ENCODE measurements around the gene CHMP3. TPM values are rescaled to one million over a fixed set of nuclear protein-coding genes. Genes with fewer than 3 reads are reported as not detected.

CHMP3 gene
- total RNA-seq, 1 experiment from 2014 or later: 43.0 TPM

GRCh38 chr2:86485802-86486201 lies 77.4 kb downstream of the CHMP3 start:
- in situ Hi-C loops (cut with HindIII; ENCODE audit: low pct_unique_long_range_greater_than_20kb, low sequenced_read_pairs): no loop called here
- DNase-seq (ENCODE audit: low read depth): no peak

- in situ Hi-C loops (cut with HindIII; ENCODE audit: low pct_unique_long_range_greater_than_20kb, low sequenced_read_pairs): no loop called here
- DNase-seq (ENCODE audit: low read depth): no peak
Measured at GRCh38 chr2:86485103-86485502, 78.1 kb downstream of the CHMP3 start.

DNA sequence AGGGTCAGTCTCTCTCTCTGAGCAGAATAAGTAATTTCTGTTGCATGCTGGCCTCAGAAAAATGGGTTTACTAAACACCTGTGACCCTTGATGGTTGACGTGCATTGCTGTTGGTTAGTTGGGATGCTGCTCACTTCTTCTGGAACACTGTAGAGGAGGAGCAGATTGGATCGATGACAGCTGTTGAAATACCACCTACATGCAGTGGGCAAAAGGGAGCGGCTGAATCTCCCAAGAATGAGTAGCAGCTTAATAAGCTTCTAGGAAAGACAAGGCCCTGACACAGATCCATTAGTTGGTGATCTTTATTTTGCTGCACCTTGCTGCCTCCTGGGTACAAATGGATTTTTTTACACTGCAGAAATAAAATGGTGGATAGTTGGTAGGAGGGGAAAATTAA lies 78.9 kb downstream of the CHMP3 start:
- DNase-seq (ENCODE audit: low read depth): no peak
- in situ Hi-C loops (cut with HindIII; ENCODE audit: low pct_unique_long_range_greater_than_20kb, low sequenced_read_pairs): no loop called here

DNA sequence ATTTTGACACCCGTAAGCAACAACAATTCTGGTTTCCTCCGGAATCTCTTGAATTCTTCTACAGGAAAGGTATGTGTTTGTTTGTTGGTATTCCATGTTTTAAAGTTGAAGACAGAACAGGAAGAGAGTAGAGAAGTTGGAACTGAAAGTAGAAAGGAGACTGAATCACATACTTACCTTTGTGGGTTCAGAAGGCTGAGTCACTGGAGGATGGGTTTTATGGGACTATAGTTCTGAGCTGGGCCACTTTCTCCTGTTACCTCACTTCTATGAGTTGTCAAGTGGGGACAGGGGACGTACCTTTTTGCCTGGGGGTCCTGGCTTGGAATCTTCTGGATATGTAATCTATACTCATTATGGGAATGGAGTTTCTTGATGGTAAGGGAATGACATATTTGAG lies 81.2 kb downstream of the CHMP3 start:
- no peak for DNase-seq (ENCODE audit: low read depth)

GRCh38 chr2:86480105-86480504 lies 83.1 kb downstream of the CHMP3 start:
- DNase-seq (ENCODE audit: low read depth): no peak
- in situ Hi-C loops (cut with HindIII; ENCODE audit: low pct_unique_long_range_greater_than_20kb, low sequenced_read_pairs): no loop called here

More for the DNA sequence above, 81.2 kb downstream of the CHMP3 start:
- in situ Hi-C loops (cut with HindIII; ENCODE audit: low pct_unique_long_range_greater_than_20kb, low sequenced_read_pairs): no loop called here

DNA sequence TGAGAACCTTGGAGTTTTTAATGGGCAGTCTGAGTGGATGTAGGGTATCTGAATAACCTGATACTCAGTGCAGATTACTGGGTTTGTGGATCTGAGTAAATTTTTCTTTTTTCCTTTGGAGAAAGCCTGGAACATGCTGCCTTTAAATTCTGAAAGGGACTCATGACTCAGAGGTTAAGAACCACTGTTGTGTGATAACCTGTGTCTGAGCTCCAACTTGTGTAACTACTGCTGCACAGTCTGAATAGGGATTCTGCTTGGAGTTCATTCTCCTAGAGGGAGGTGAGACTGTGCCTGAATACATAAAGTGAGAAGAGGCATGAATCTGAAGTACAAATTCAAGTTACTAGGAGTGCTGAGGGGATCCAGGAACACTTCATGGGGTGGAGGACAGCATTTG lies 85.9 kb downstream of the CHMP3 start:
- in situ Hi-C loops (cut with HindIII; ENCODE audit: low pct_unique_long_range_greater_than_20kb, low sequenced_read_pairs): no loop called here
- DNase-seq (ENCODE audit: low read depth): no peak

DNA sequence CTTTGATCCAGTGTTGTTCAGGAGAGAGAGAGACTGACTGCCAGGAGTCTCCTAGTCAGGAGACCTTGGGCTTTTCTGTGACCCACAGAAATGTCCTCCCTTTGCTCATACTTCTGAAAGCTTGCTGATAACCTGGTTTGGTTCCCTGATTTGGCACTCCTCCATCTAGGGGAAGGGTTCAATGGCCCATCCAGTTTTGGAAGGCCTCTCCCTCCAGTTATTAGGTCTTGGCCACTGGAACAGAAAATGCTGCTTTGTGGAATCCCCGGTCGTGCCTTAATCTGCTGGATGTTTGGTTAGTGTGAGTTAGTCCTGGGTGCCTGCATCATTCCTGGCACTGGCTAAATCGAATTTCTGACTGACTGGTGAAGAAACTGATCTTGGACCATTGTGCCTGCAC lies 86.3 kb downstream of the CHMP3 start:
- no peak for DNase-seq (ENCODE audit: low read depth)
- in situ Hi-C loops (cut with HindIII; ENCODE audit: low pct_unique_long_range_greater_than_20kb, low sequenced_read_pairs): no loop called here

DNA sequence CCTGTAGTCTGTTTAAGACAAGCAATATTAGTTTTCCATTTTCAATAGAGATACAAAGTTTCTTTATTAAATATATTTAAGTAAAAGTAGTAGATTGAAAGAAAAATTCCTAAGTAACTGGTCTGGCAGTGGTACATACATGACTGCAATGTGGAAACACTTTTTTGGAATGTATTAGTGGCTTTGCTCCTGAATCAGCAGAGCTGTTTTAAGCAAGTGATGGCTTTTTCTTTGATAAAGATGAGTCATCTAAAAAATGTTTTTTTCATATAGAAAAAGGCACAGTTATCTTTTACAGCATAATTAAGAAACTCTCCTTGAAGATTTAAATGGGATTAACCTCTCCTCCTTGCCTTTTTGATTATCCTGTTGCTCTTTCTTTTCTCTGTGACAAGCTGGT lies 87.2 kb downstream of the CHMP3 start:
- in situ Hi-C loops (cut with HindIII; ENCODE audit: low pct_unique_long_range_greater_than_20kb, low sequenced_read_pairs): no loop called here
- no peak for DNase-seq (ENCODE audit: low read depth)

DNA sequence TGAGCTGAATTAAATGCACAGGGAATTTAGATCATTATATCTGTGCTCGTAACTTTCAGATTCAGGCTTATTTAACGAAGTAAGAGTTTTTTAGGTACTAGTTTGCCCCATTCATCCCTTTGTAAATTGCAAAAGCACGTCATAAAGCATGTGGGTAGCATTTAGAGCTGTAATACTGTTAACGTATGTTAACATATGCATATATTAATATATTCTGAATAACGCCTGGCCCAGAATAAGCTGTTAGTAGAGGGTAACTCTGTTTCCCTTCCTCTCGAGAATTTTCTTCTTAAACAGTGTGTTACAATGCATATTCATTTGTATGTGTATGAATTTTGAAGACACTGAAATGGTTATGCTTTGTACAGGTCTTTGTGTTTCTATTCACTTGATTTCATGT lies 91.6 kb downstream of the CHMP3 start:
- in situ Hi-C loops (cut with HindIII; ENCODE audit: low pct_unique_long_range_greater_than_20kb, low sequenced_read_pairs): no loop called here
- no peak for DNase-seq (ENCODE audit: low read depth)

GRCh38 chr2:86470890-86471289 lies 92.4 kb downstream of the CHMP3 start:
- in situ Hi-C loops (cut with HindIII; ENCODE audit: low pct_unique_long_range_greater_than_20kb, low sequenced_read_pairs): no loop called here
- no peak for DNase-seq (ENCODE audit: low read depth)

- DNase-seq (ENCODE audit: low read depth): no peak
- in situ Hi-C loops (cut with HindIII; ENCODE audit: low pct_unique_long_range_greater_than_20kb, low sequenced_read_pairs): no loop called here
Measured at GRCh38 chr2:86468162-86469033, 94.8 kb downstream of the CHMP3 start.

DNA sequence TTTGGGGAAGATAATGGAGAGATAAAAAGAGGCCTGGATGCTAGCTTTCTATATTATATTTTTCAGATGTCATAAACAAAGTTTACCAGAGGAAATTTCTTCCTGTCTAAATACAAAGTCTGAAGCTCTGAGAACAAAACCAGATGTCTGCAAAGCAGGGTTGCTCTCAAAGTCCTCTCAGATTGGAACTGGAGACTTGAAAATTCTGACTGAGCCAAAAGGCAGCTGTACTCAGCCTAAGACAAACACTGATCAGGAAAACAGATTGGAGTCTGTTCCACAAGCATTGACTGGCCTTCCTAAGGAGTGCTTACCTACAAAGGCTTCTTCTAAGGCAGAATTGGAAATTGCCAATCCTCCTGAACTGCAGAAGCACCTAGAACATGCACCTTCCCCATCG lies 96.9 kb downstream of the CHMP3 start:
- in situ Hi-C loops (cut with HindIII; ENCODE audit: low pct_unique_long_range_greater_than_20kb, low sequenced_read_pairs): no loop called here
- no peak for DNase-seq (ENCODE audit: low read depth)

GRCh38 chr2:86464652-86465051 lies 98.6 kb downstream of the CHMP3 start:
- in situ Hi-C loops (cut with HindIII; ENCODE audit: low pct_unique_long_range_greater_than_20kb, low sequenced_read_pairs): no loop called here

DNA sequence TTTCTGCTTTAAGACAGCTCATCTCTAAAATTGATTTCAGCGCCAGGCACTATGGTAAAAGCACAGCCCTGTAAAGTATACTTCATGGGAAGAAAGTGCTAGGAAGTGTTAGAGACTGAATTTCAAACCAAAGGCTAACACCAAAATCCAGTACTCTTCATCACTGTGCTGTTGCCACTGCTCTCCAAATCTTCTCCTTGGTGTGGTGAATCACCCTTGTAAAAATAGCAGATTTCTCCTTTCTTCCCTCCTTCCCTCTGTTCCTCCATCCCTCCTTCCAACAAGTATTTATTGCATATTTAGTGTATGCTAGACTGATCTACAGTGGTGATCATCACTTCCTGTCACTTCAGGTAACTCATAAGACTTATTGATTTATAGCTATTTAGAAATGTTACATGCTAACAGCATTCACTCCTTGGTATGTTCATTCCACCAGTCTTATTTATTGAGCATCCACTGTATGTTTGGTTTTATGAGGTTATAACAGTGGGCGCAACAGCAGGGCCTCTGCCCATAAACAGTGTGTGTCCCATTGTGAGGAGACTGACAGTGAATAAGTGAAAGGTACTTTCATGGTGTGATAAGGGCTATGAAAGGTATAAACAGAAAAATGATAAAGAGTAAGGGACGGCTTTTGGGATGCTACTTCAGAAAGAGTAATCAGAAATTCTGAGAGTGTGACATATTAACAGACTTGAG lies 102.0 kb downstream of the CHMP3 start:
- no peak for DNase-seq (ENCODE audit: low read depth)
- in situ Hi-C loops (cut with HindIII; ENCODE audit: low pct_unique_long_range_greater_than_20kb, low sequenced_read_pairs): no loop called here

More at GRCh38 chr2:86464652-86465051, 98.6 kb downstream of the CHMP3 start:
- no peak for DNase-seq (ENCODE audit: low read depth)

DNA sequence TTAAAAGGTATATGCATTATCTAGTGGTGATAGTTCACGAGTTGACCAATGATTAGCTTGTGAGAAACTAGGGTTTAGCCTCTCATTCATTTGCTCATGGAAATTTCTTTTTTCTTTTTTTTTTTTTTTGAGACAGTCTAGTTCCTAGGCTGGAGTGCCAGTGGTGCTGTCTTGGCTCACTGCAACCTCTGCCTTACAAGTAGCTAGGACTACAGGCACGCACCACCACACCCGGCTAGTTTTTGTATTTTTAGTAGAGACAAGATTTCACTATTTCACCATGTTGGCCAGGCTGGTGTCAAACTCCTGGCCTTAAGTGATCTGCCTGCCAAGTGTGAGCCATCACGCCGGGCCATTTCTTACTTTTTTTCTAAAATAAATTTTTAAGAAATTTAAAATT lies 108.1 kb downstream of the CHMP3 start:
- in situ Hi-C loops (cut with HindIII; ENCODE audit: low pct_unique_long_range_greater_than_20kb, low sequenced_read_pairs): no loop called here
- DNase-seq (ENCODE audit: low read depth): no peak

DNA sequence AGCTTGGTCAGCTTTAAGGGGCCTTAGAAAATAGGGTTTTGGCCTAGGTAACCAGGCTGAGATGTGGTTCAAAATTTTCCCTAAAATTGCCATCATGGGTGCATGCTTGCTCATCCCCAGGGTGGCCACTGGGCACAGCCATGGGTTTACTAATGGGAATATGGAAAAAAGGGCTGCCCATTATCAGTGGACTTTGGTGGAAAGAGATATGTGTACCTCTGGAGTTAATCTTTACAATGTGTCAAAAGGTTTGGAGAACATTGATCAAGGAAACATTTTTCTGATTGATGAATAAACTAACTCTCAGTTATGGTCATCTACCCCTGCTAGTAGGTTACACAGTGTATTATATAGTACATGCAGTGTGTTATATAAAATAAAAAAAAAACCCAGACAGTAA lies 109.0 kb downstream of the CHMP3 start:
- in situ Hi-C loops (cut with HindIII; ENCODE audit: low pct_unique_long_range_greater_than_20kb, low sequenced_read_pairs): no loop called here
- no peak for DNase-seq (ENCODE audit: low read depth)

- in situ Hi-C loops (cut with HindIII; ENCODE audit: low pct_unique_long_range_greater_than_20kb, low sequenced_read_pairs): no loop called here
- no peak for DNase-seq (ENCODE audit: low read depth)
Measured at GRCh38 chr2:86453836-86454235, 109.4 kb downstream of the CHMP3 start.

All from Caki2 (cell line).